Measurements from ENCODE around the gene ITFG2. TPM values are rescaled to one million over a fixed set of nuclear protein-coding genes. Genes with fewer than 3 reads are reported as not detected.

The ITFG2 gene
- total RNA-seq (2014; rRNA removed; shearing (Covaris generic)): 14.4 and 15.7 TPM in 2 replicates
- polyA plus RNA-seq (2016; fragmentation: Nextera tagmentation; extraction: Ambion mirVana): 19.1 and 21.9 TPM in 2 replicates

GRCh38 chr12:2812290-2813213 lies at the start of gene ITFG2:
Gene ITFG2 (plus strand): TSS chr12:2812668. CDS start chr12:2812761, 93 bp downstream.
- peak within 1 kb of the TSS; percentile 97 for H3K9ac ChIP-seq
- no peak for TF ChIP-seq EZH2phosphoT487 (IDR thresholded peaks at IDR 0.05; ENCODE audit: insufficient read depth, low read depth)
- no peak for TF ChIP-seq EZH2 (IDR thresholded peaks at IDR 0.05; ENCODE audit: insufficient read depth, poor library complexity, severe bottlenecking)
- H3K27ac ChIP-seq: peak within 1 kb of the TSS; percentile 94
- peak within 1 kb of the TSS; percentile 96 for H3K4me2 ChIP-seq (ENCODE audit: unreplicated experiment)
- no peaks in the 10 kb centered on the region for H3K9me3 ChIP-seq (ENCODE audit: low read depth)
- in situ Hi-C loops (cut with MboI): no loop called here
- peak within 1 kb of the TSS; percentile 87 for H2AFZ ChIP-seq
- H3K36me3 ChIP-seq (ENCODE audit: low read depth): no peaks in the 10 kb centered on the region
- 1% methylated on average over 48 of the region's 48 CpGs for WGBS, 2 experiments (ENCODE audit: low coverage in 1 of 2, low lambda C conversion rate in 2 of 2, missing lambda C conversion rate in 2 of 2)
- peaks cover 7% of the 10 kb centered on the region for H3F3A ChIP-seq (ENCODE audit: insufficient read depth)
- peak; percentile 99 for DNase-seq
- no peaks in the 10 kb centered on the region for H4K20me1 ChIP-seq (ENCODE audit: insufficient read depth)
- H3K4me1 ChIP-seq (ENCODE audit: insufficient read depth): peaks cover 8% of the 10 kb centered on the region
- H3K79me2 ChIP-seq (ENCODE audit: insufficient read depth): peaks cover 42% of the 10 kb centered on the region
- H3K27me3 ChIP-seq (replicated peaks; ENCODE audit: insufficient read depth): no peaks in the 10 kb centered on the region
- no peaks in the 10 kb centered on the region for H3K9me2 ChIP-seq (ENCODE audit: insufficient read depth)
- peak within 1 kb of the TSS; percentile 92 for H3K4me3 ChIP-seq

- H3K4me1 ChIP-seq (ENCODE audit: insufficient read depth): no peaks in the 10 kb centered on the region
- H4K20me1 ChIP-seq (ENCODE audit: insufficient read depth): no peaks in the 10 kb centered on the region
- no peak overlapping the region for H3K27ac ChIP-seq
- no peak overlapping the region for H3K9ac ChIP-seq
- H3K27me3 ChIP-seq (replicated peaks; ENCODE audit: insufficient read depth): peaks cover 36% of the 10 kb centered on the region
- TF ChIP-seq EZH2 (IDR thresholded peaks at IDR 0.05; ENCODE audit: insufficient read depth, poor library complexity, severe bottlenecking) (no peak), EZH2phosphoT487 (IDR thresholded peaks at IDR 0.05; ENCODE audit: insufficient read depth, low read depth) (no peak)
- in situ Hi-C loops (cut with MboI): no loop called here
- H3K4me2 ChIP-seq (ENCODE audit: unreplicated experiment): no peak overlapping the region
- no peaks in the 10 kb centered on the region for H3K36me3 ChIP-seq (ENCODE audit: low read depth)
- no peaks in the 10 kb centered on the region for H3F3A ChIP-seq (ENCODE audit: insufficient read depth)
- no peak overlapping the region for H3K4me3 ChIP-seq
- no peaks in the 10 kb centered on the region for H3K9me3 ChIP-seq (ENCODE audit: low read depth)
- H2AFZ ChIP-seq: no peak overlapping the region
- no peaks in the 10 kb centered on the region for H3K79me2 ChIP-seq (ENCODE audit: insufficient read depth)
- no peaks in the 10 kb centered on the region for H3K9me2 ChIP-seq (ENCODE audit: insufficient read depth)
- no peak for DNase-seq
These were observed 48.1 kb upstream of the ITFG2 start for GRCh38 chr12:2764398-2764797.

- no peaks in the 10 kb centered on the region for H3F3A ChIP-seq (ENCODE audit: insufficient read depth)
- in situ Hi-C loops (cut with MboI): no loop called here
These were observed 47.4 kb upstream of the ITFG2 start for GRCh38 chr12:2765052-2765451.

GRCh38 chr12:2765608-2766007 lies 46.9 kb upstream of the ITFG2 start:
- 48 to 51% methylated on average over 6 of the region's 6 CpGs for WGBS, 2 experiments (ENCODE audit: low coverage in 1 of 2, low lambda C conversion rate in 2 of 2, missing lambda C conversion rate in 2 of 2)
- Histone ChIP-seq H2AFZ (no peak overlapping the region), H3K9me2 (ENCODE audit: insufficient read depth) (no peaks in the 10 kb centered on the region), H3K4me2 (ENCODE audit: unreplicated experiment) (no peak overlapping the region), H3K4me3 (no peak overlapping the region), H3K27me3 (replicated peaks; ENCODE audit: insufficient read depth) (peaks cover 33% of the 10 kb centered on the region), H4K20me1 (ENCODE audit: insufficient read depth) (no peaks in the 10 kb centered on the region), H3K9me3 (ENCODE audit: low read depth) (no peaks in the 10 kb centered on the region), H3K4me1 (ENCODE audit: insufficient read depth) (no peaks in the 10 kb centered on the region), H3K79me2 (ENCODE audit: insufficient read depth) (no peaks in the 10 kb centered on the region), H3K36me3 (ENCODE audit: low read depth) (no peaks in the 10 kb centered on the region), H3K27ac (no peak overlapping the region), H3F3A (ENCODE audit: insufficient read depth) (no peaks in the 10 kb centered on the region), H3K9ac (no peak overlapping the region)
- no peak for DNase-seq
- in situ Hi-C loops (cut with MboI): no loop called here
- TF ChIP-seq EZH2 (IDR thresholded peaks at IDR 0.05; ENCODE audit: insufficient read depth, poor library complexity, severe bottlenecking) (no peak), EZH2phosphoT487 (IDR thresholded peaks at IDR 0.05; ENCODE audit: insufficient read depth, low read depth) (no peak)

More at GRCh38 chr12:2765052-2765451, 47.4 kb upstream of the ITFG2 start:
- no peak for DNase-seq
- WGBS, 2 experiments (ENCODE audit: low coverage in 1 of 2, low lambda C conversion rate in 2 of 2, missing lambda C conversion rate in 2 of 2): 58 to 61% methylated on average over 4 of the region's 4 CpGs
- H3K9ac ChIP-seq: no peak overlapping the region
- no peak overlapping the region for H3K4me3 ChIP-seq
- H3K79me2 ChIP-seq (ENCODE audit: insufficient read depth): no peaks in the 10 kb centered on the region
- no peak for TF ChIP-seq EZH2 (IDR thresholded peaks at IDR 0.05; ENCODE audit: insufficient read depth, poor library complexity, severe bottlenecking)
- TF ChIP-seq EZH2phosphoT487 (IDR thresholded peaks at IDR 0.05; ENCODE audit: insufficient read depth, low read depth): no peak
- no peaks in the 10 kb centered on the region for H3K9me2 ChIP-seq (ENCODE audit: insufficient read depth)
- H3K27me3 ChIP-seq (replicated peaks; ENCODE audit: insufficient read depth): peaks cover 36% of the 10 kb centered on the region
- no peaks in the 10 kb centered on the region for H3K9me3 ChIP-seq (ENCODE audit: low read depth)
- no peaks in the 10 kb centered on the region for H3K36me3 ChIP-seq (ENCODE audit: low read depth)
- H2AFZ ChIP-seq: no peak overlapping the region
- no peaks in the 10 kb centered on the region for H3K4me1 ChIP-seq (ENCODE audit: insufficient read depth)
- no peak overlapping the region for H3K4me2 ChIP-seq (ENCODE audit: unreplicated experiment)
- no peak overlapping the region for H3K27ac ChIP-seq
- no peaks in the 10 kb centered on the region for H4K20me1 ChIP-seq (ENCODE audit: insufficient read depth)

Data from GM23248 (cell line).